BJ (cell line): ENCODE measurements around the gene ID3. TPM values are rescaled to one million over a fixed set of nuclear protein-coding genes. Genes with fewer than 3 reads are reported as not detected.

Experiments used
- CTCF ChIA-PET: fragments of 350-600 bp; formaldehyde crosslinking; extraction: SDS; loops from one replicate; lab custom pipeline; 2021; ENCODE audit warnings: antibody characterized with exemption, inconsistent platforms; lab: Yijun Ruan, JAX
- POLR2A ChIA-PET: fragments of 300-600 bp; sonication (Branson Sonifier 250); formaldehyde crosslinking; extraction: SDS; loops from one replicate; lab custom pipeline; 2021; ENCODE audit warnings: antibody characterized with exemption; lab: Charles Lee
- DNase-seq: peaks from one replicate; pipeline ENCODE4 v3.0.0-alpha.2; 2011; ENCODE audit warnings: low read depth
- H3K27me3 ChIP-seq: 2 replicates; pipeline ENCODE4 v1.6.0; 2011; ENCODE audit warnings: low read length; ENCODE audit not compliant: control insufficient read depth, insufficient read depth
- H3K36me3 ChIP-seq: 2 replicates; pipeline ENCODE4 v1.5.1; 2011; ENCODE audit warnings: low read length; ENCODE audit not compliant: control insufficient read depth, insufficient read depth
- H3K4me3 ChIP-seq: 2 replicates; pipeline ENCODE4 v1.5.1; 2011; ENCODE audit warnings: low read depth, mild to moderate bottlenecking, control low read depth, low read length
- polyA minus RNA-seq: library from RNA; depleted of rRNA, polyadenylated mRNA; stranded (reverse); fragments of >200 nt; gene quantifications from 2 replicates; pipeline ENCODE4 v1.2.3, GENCODE V29; 2011; rRNA and poly(A)+ RNA removed
- polyA plus RNA-seq: library from polyadenylated mRNA; depleted of rRNA; stranded (reverse); fragments of >200 nt; gene quantifications from 2 replicates; pipeline ENCODE4 v1.2.3, GENCODE V29; 2011; rRNA removed
- TF ChIP-seq, protein P1 (sequence below): IDR thresholded peaks from 2 replicates; pipeline ENCODE4 v1.5.1; 2011; ENCODE audit warnings: low read depth, mild to moderate bottlenecking, control low read depth, inconsistent platforms, low read length, moderate library complexity; ENCODE audit not compliant: insufficient read depth

The ID3 gene, protein sequence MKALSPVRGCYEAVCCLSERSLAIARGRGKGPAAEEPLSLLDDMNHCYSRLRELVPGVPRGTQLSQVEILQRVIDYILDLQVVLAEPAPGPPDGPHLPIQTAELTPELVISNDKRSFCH
- polyA plus RNA-seq (230 and 379 TPM in 2 replicates), polyA minus RNA-seq (249 and 251 TPM in 2 replicates)

DNA sequence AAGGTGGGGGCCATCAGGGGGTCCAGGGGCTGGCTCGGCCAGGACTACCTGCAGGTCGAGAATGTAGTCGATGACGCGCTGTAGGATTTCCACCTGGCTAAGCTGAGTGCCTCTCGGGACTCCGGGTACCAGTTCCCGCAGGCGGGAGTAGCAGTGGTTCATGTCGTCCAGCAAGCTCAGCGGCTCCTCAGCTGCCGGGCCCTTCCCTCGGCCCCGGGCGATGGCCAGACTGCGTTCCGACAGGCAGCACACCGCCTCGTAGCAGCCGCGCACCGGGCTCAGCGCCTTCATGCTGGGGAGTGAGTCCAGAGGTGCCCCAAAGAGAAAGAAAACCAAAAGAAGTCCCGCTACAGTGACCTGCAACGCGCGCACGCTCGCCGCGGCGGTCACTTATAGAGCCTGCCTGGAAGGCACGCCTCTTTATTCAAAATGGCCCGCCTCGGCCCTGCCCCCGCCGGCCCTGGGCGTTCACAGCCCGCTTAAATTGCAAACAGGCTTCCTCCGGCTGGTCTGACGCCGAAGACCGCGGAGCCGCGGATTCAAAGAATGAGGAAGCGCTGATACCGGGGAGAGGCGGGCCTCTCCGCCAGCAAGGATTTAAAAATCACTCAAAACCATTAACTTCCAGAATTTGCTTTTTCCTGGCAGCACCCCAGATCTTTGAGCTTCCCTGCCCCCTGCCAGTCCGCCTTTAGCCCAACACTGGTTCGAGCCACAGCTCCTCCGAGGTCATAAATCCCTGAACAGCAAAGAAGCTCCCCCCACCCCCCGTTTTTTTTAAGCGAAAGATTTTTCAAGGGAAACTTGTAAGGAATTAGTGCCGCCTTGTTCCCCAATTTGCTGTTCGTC lies at the start of gene ID3:
TSS of gene ID3 (minus strand) at position 366 of the 849 bp plus-strand sequence. CDS start at position 291, 75 bp downstream.
- CTCF ChIA-PET = interaction anchor here (0.6 to 23.8 kb wide), 12 partner anchors 9 to 369 kb away, joined by 3 to 644 read pairs (median 3); partner anchors contain the start of gene RPL11
- Histone ChIP-seq H3K36me3 (no peaks in the 10 kb centered on the region), H3K4me3 (peak within 1 kb of the TSS; percentile 76), H3K27me3 (no peaks in the 10 kb centered on the region)
- TF ChIP-seq, protein P1, sequence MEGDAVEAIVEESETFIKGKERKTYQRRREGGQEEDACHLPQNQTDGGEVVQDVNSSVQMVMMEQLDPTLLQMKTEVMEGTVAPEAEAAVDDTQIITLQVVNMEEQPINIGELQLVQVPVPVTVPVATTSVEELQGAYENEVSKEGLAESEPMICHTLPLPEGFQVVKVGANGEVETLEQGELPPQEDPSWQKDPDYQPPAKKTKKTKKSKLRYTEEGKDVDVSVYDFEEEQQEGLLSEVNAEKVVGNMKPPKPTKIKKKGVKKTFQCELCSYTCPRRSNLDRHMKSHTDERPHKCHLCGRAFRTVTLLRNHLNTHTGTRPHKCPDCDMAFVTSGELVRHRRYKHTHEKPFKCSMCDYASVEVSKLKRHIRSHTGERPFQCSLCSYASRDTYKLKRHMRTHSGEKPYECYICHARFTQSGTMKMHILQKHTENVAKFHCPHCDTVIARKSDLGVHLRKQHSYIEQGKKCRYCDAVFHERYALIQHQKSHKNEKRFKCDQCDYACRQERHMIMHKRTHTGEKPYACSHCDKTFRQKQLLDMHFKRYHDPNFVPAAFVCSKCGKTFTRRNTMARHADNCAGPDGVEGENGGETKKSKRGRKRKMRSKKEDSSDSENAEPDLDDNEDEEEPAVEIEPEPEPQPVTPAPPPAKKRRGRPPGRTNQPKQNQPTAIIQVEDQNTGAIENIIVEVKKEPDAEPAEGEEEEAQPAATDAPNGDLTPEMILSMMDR = no peak
- peak; percentile 94 for DNase-seq
- POLR2A ChIA-PET = interaction anchor here (0.7 to 1.6 kb wide), 5 partner anchors 18 to 1056 kb away, joined by 3 to 6 read pairs (median 4); no protein-coding TSS in a partner anchor

DNA sequence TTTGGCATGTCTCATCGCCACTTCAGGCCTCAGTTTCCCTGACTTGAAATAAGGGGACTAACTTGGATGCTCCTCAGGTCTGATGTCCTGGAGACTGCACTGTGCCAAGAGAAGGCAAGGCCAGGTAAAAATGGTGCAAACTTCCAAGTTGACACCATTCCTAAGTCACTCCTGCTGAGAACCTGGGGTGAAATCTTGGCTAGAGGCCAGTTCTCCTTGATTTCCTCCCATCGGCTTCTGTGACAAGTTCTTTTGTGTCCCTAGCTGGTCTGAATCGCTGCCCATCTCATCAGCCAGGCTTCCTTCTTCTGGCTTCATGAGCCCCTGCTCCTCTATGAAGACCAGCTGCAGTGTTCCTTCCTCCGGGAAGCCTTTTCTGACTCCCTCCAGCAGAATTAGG lies 48.6 kb upstream of the ID3 start:
- H3K4me3 ChIP-seq = no peak overlapping the region
- no peak for DNase-seq
- ChIA-PET POLR2A (no interaction called here), CTCF (interaction anchor here (0.7 to 1.3 kb wide), 2 partner anchors 29 to 63 kb away, joined by 3 to 5 read pairs; no protein-coding TSS in a partner anchor)
- no peaks in the 10 kb centered on the region for H3K27me3 ChIP-seq
- TF ChIP-seq, protein P1 = no peak
- no peaks in the 10 kb centered on the region for H3K36me3 ChIP-seq

DNA sequence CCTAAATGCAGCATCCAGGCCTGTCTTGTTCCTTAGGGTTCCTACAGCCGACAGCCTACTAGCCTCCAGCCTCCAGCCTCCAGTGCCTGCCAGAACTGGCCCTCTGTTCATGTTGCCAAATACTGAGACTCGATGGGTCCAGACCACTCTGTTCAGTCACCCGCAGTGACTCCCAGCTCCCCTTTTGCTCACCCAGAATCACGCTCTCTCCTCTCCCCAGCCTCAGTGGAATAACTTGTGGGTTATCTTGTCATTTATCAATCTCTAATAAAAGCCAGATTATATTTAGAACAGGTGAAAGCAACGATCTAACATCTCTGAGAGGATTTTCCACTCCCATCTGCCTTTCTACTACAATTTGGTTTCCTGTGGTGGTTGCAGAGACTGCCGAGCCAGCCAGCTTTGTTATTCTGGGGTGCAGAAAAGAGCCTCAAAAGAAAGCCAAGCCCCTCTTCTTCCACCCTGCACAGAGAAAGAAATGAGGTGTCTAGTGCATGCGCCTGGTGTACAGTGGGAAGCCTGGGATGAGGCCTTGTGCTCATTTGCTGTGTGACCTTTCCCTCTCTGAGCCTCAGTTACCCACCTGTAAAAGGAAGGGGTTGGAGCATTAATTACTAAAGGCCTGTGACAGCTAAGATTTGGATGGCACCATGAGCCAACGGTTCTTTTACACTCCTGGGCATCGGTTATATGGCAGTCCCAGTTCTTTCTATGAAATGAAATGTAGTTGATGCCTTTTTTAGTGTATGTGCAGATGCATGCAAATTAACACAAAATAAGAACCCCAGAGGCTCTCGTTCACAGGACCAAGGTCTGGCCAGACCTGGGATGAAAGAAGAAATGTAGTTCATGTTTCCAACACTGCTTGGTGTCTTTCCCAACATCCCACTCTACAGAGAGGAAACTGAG lies 42.9 kb upstream of the ID3 start:
- no peaks in the 10 kb centered on the region for H3K27me3 ChIP-seq
- H3K4me3 ChIP-seq = no peak overlapping the region
- DNase-seq = no peak
- POLR2A ChIA-PET = no interaction called here
- CTCF ChIA-PET = interaction anchor here (1.0 kb wide), 1 partner anchor 42 kb away, joined by 3 read pairs; the partner anchor contains the start of gene ID3
- no peaks in the 10 kb centered on the region for H3K36me3 ChIP-seq
- TF ChIP-seq, protein P1 = no peak

DNA sequence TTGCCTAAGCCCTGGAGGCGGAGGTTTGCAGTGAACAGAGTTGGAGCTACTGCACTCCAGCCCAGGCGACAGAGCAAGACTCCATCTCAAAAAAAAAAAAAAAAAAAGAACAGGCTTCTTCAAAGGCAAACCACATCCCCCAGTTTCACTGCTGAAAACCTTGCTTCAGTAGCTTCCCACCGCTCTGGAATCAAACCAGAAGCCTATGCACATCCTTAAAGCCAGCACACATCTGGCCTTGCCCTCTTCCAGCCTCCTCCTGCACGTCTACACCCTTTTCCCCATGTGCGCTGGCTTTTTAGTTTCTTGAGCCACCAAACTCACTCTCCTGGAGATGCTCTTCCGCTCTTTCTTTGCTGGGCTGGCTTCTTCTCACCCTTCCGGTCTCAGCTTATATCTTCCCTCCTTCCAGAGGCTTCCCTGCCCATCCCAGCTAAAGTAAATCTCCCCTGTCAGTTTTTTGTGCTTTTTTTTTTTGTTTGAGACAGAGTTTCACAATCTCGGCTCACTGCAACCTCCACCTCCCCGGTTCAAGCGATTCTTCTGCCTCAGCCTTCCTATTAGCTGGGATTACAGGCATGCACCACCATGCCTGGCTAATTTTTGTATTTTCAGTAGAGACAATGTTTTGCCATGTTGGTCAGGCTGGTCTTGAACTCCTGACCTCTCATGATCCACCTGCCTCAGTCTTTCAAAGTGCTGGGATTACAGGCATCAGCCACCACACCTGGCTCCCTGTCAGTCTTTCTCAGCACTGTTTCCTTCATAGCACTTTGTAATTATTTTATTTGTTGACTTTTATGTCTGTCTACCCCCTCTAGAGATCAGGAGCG lies 42.0 kb upstream of the ID3 start:
- ChIA-PET CTCF (interaction anchor here (0.6 to 1.5 kb wide), 2 partner anchors 9 to 49 kb away, joined by 3 read pairs; no protein-coding TSS in a partner anchor), POLR2A (no interaction called here)
- DNase-seq = no peak
- TF ChIP-seq, protein P1 = no peak
- Histone ChIP-seq H3K4me3 (no peak overlapping the region), H3K36me3 (no peaks in the 10 kb centered on the region), H3K27me3 (no peaks in the 10 kb centered on the region)
